Measurements from ENCODE around the gene SUGP1.

SUGP1 gene

GRCh38 chr19:19343016-19343362 is 22.7 kb upstream of the SUGP1 start:
- Histone ChIP-seq H3K36me3 (peaks cover 58% of the 10 kb centered on the region), H3K4me1 (no peaks in the 10 kb centered on the region), H3K9me3 (no peaks in the 10 kb centered on the region), H3K4me3 (ENCODE audit: low read depth, low read length) (no peak overlapping the region), H3K27me3 (no peaks in the 10 kb centered on the region)
- DNase-seq = no peak
- no peak for TF ChIP-seq CTCF (IDR thresholded peaks at IDR 0.05; ENCODE audit: low read depth, low read length)

DNA sequence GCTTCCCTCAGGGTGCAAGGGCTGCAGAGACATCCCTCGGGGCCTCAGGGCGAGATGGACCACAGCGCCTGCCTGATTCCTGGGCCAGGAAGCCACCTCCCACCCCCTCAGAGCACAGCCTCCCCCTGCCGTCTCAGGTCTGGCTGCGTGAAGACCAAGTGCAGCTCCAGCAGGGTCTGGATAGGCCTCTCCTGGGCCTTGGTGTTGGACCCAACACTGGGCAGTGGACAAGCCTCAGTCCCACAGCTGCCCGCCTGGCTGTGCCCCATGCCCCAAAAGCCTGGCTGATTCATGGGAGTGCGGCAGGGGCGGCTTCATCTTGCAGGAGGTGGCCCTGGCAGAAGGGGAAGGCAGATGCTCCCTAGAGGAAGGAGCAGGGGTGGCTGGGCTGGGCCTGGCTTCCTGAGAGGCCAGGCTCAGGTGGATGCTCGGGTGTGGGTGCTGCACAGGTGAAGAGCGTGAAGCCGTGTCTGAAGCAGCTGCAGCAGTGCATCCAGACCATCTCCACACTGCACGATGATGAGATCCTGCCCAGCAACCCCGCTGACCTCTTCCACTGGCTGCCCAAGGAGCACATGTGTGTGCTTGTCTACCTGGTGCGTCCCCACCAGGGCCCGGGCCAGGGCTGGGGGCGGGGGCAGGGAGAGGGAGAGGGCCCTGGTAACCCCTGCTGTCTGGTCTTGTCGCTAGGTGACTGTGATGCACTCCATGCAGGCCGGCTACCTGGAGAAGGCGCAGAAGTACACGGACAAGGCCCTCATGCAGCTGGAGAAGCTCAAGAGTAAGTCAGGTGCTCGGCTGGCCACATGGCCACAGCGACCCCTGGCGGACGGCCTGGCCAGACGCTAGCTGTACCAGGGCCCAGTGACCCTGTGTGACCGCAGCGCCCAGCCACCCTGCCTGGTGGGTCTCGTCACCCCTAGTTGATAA is 22.0 kb upstream of the SUGP1 start:
- TF ChIP-seq CTCF (IDR thresholded peaks at IDR 0.05; ENCODE audit: low read depth, low read length) = peak; percentile 85
- H3K27me3 ChIP-seq = no peaks in the 10 kb centered on the region
- H3K36me3 ChIP-seq = peaks cover 62% of the 10 kb centered on the region
- H3K9me3 ChIP-seq = no peaks in the 10 kb centered on the region
- DNase-seq = peak; percentile 81
- no peaks in the 10 kb centered on the region for H3K4me1 ChIP-seq
- H3K4me3 ChIP-seq (ENCODE audit: low read depth, low read length) = no peak overlapping the region

DNA sequence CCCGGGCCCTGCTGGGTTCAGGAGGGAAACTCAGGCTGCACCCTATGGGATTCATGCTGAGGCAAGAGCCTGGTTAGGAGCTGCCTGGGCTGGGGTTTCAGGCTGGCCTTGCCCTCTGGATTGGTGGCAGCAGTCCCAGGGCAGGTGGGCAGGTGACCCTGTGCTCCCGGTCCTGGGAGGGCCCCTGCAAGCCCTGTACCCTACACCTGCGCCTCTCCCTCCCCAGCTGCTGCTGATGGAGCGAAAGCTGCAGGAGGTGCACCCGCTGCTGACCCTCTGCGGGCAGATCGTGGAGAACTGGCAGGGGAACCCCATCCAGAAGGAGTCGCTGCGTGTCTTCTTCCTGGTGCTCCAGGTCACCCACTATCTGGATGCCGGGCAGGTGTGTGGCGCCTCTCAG is 20.7 kb upstream of the SUGP1 start:
- Histone ChIP-seq H3K4me1 (no peaks in the 10 kb centered on the region), H3K9me3 (no peaks in the 10 kb centered on the region), H3K4me3 (ENCODE audit: low read depth, low read length) (no peak overlapping the region), H3K27me3 (no peaks in the 10 kb centered on the region), H3K36me3 (peaks cover 60% of the 10 kb centered on the region)
- DNase-seq = no peak
- no peak for TF ChIP-seq CTCF (IDR thresholded peaks at IDR 0.05; ENCODE audit: low read depth, low read length)

- DNase-seq = no peak
- no peak for TF ChIP-seq CTCF (IDR thresholded peaks at IDR 0.05; ENCODE audit: low read depth, low read length)
- H3K9me3 ChIP-seq = no peaks in the 10 kb centered on the region
- H3K36me3 ChIP-seq = peaks cover 39% of the 10 kb centered on the region
- H3K4me1 ChIP-seq = no peaks in the 10 kb centered on the region
- no peaks in the 10 kb centered on the region for H3K27me3 ChIP-seq
- H3K4me3 ChIP-seq (ENCODE audit: low read depth, low read length) = no peak overlapping the region
These were observed 17.8 kb upstream of the SUGP1 start for GRCh38 chr19:19338082-19338481.

DNA sequence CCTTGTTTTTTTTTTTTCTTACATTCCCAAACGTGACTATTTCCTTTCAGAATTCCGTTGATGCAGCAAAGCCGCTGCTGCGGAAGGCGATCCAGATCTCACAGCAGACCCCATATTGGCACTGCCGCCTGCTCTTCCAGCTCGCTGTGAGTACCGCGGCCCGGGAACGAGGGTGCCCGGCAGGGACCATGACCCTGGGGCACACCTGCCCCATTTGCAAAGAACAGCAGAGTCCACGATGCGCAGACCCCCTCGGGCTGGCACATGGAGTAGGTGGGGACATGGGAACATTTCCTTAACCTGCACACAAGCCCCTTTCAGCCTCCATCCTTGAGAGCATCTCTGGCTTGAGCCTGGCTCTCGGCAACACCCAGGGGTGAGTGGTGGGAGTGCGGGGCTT is 16.8 kb upstream of the SUGP1 start:
- no peak for DNase-seq
- H3K36me3 ChIP-seq = peaks cover 36% of the 10 kb centered on the region
- no peaks in the 10 kb centered on the region for H3K4me1 ChIP-seq
- H3K9me3 ChIP-seq = no peaks in the 10 kb centered on the region
- no peaks in the 10 kb centered on the region for H3K27me3 ChIP-seq
- H3K4me3 ChIP-seq (ENCODE audit: low read depth, low read length) = no peak overlapping the region
- TF ChIP-seq CTCF (IDR thresholded peaks at IDR 0.05; ENCODE audit: low read depth, low read length) = no peak

DNA sequence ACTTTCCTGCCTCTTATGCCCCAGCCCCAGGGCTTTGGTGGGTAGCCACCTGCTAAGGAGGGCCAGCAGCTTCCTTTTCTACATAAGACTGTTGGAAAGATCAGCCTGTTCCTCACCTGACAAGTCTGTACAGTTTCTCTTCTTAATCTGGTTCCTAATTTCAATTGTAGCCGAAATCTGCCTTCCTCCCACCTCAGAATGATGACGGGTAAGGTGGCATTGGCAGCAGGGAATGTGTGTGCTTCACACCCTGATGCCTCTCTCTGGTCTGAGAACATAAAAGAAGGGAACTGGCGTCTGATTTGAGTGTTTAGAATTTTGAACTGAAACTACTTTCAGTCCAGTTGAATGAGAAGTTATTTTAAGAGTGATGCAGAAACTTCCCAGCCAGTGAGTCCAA is 16.3 kb upstream of the SUGP1 start:
- DNase-seq = no peak
- H3K27me3 ChIP-seq = no peaks in the 10 kb centered on the region
- no peak overlapping the region for H3K4me3 ChIP-seq (ENCODE audit: low read depth, low read length)
- peaks cover 36% of the 10 kb centered on the region for H3K36me3 ChIP-seq
- no peak for TF ChIP-seq CTCF (IDR thresholded peaks at IDR 0.05; ENCODE audit: low read depth, low read length)
- H3K4me1 ChIP-seq = no peaks in the 10 kb centered on the region
- no peaks in the 10 kb centered on the region for H3K9me3 ChIP-seq
